Trophoblast cell (in vitro differentiated cells and primary cell): Measurements from ENCODE around the gene DENND10.
"Not testable (repeated sequence)": the region's sequence is repeated elsewhere in the genome, so short reads cannot be mapped to it uniquely, and the experiment has no call there.

Experiments
- DNase-seq, 2 donors: peaks; one replicate each; pipeline ENCODE4 v3.0.0-alpha.2; 2016
- H2AFZ ChIP-seq: 2 replicates; pipeline ENCODE4 v1.6.1; 2013; ENCODE audit warnings: low read length, moderate library complexity, mild to moderate bottlenecking; ENCODE audit not compliant: insufficient read depth, poor library complexity
- H2AK5ac ChIP-seq: 2 replicates; pipeline ENCODE4 v1.6.1; 2013; ENCODE audit warnings: mild to moderate bottlenecking, low read length
- H2BK120ac ChIP-seq: 2 replicates; pipeline ENCODE4 v1.6.1; 2013; ENCODE audit warnings: low read length, mild to moderate bottlenecking, moderate library complexity; ENCODE audit not compliant: insufficient read depth, poor library complexity
- H2BK12ac ChIP-seq: 2 replicates; pipeline ENCODE4 v1.6.1; 2013; ENCODE audit warnings: mild to moderate bottlenecking, low read length, moderate library complexity
- H2BK5ac ChIP-seq: 2 replicates; pipeline ENCODE4 v1.6.1; 2013; ENCODE audit warnings: low read length, low read depth, moderate library complexity, mild to moderate bottlenecking; ENCODE audit not compliant: poor library complexity
- H3K14ac ChIP-seq: 2 replicates; pipeline ENCODE4 v1.6.1; 2013; ENCODE audit warnings: mild to moderate bottlenecking, low read length
- H3K18ac ChIP-seq: 2 replicates; pipeline ENCODE4 v1.6.1; 2013; ENCODE audit warnings: mild to moderate bottlenecking, low read length
- H3K23ac ChIP-seq: 2 replicates; pipeline ENCODE4 v1.6.1; 2013; ENCODE audit warnings: low read length
- H3K27ac ChIP-seq: 2 replicates; pipeline ENCODE4 v1.5.1; 2013; ENCODE audit warnings: low read depth, mild to moderate bottlenecking, inconsistent platforms, low read length, moderate library complexity
- H3K27me3 ChIP-seq: 2 replicates; pipeline ENCODE4 v1.6.1; 2013; ENCODE audit warnings: inconsistent platforms, mild to moderate bottlenecking, low read length, moderate library complexity; ENCODE audit not compliant: insufficient read depth
- H3K36me3 ChIP-seq, 2 experiments: 1 replicate in 1 of 2; 2 replicates in 1 of 2; pipeline ENCODE4 v1.6.1; 2013; ENCODE audit warnings: low read length in 2 of 2, mild to moderate bottlenecking in 2 of 2, moderate library complexity in 1 of 2; ENCODE audit not compliant: insufficient read depth in 2 of 2, control insufficient read depth in 1 of 2
- H3K4ac ChIP-seq: 2 replicates; pipeline ENCODE4 v1.6.1; 2013; ENCODE audit warnings: low read depth, mild to moderate bottlenecking, low read length, moderate library complexity
- H3K4me1 ChIP-seq, 2 experiments: 1 replicate in 1 of 2; 2 replicates in 1 of 2; pipeline ENCODE4 v1.6.1; 2013; ENCODE audit warnings: low read length in 2 of 2, mild to moderate bottlenecking in 2 of 2, moderate library complexity in 1 of 2; ENCODE audit not compliant: insufficient read depth in 2 of 2, control insufficient read depth in 1 of 2
- H3K4me2 ChIP-seq: 2 replicates; pipeline ENCODE4 v1.6.1; 2013; ENCODE audit warnings: inconsistent platforms, mild to moderate bottlenecking, low read length, moderate library complexity
- H3K4me3 ChIP-seq: 2 replicates; pipeline ENCODE4 v1.5.1; 2013; ENCODE audit warnings: mild to moderate bottlenecking, low read depth, low read length, inconsistent platforms
- H3K79me1 ChIP-seq: one replicate; pipeline ENCODE4 v1.6.1; 2013; ENCODE audit warnings: low read length
- H3K79me2 ChIP-seq: 2 replicates; pipeline ENCODE4 v1.6.1; 2013; ENCODE audit warnings: low read length, mild to moderate bottlenecking; ENCODE audit not compliant: control insufficient read depth, insufficient read depth, poor library complexity
- H3K9ac ChIP-seq: 2 replicates; pipeline ENCODE4 v1.6.1; 2013; ENCODE audit warnings: mild to moderate bottlenecking, low read length
- H3K9me3 ChIP-seq: 2 replicates; pipeline ENCODE4 v1.6.1; 2013; ENCODE audit warnings: low read depth, mild to moderate bottlenecking, control low read depth, inconsistent platforms, low read length; ENCODE audit not compliant: insufficient read depth
- H4K12ac ChIP-seq: 2 replicates; pipeline ENCODE4 v1.6.1; 2013; ENCODE audit warnings: low read depth, mild to moderate bottlenecking, low read length, moderate library complexity
- H4K8ac ChIP-seq: 2 replicates; pipeline ENCODE4 v1.6.1; 2013; ENCODE audit warnings: low read depth, mild to moderate bottlenecking, low read length, moderate library complexity
- H4K91ac ChIP-seq: one replicate; pipeline ENCODE4 v1.6.1; 2013; ENCODE audit warnings: low read depth, mild to moderate bottlenecking, low read length, moderate library complexity
- WGBS: extraction: QIAGEN DNeasy Blood & Tissue Kit; methylation state at CpG from one replicate; pipeline ENCODE4 v1.1.7; 2013; ENCODE audit warnings: missing lambda C conversion rate; ENCODE audit not compliant: insufficient read length, insufficient coverage; ENCODE audit errors: extremely low coverage; 5-methylcytosine and 5-hydroxymethylcytosine counted together

DENND10 gene

GRCh38 chr10:119149729-119150128, 45.8 kb downstream of the DENND10 start:
- Histone ChIP-seq H3K4me2 (no peak overlapping the region), H3K14ac (no peak overlapping the region), H3K4me1 (no peaks in the 10 kb centered on the region), H3K9me3 (no peaks in the 10 kb centered on the region), H2AFZ (no peak overlapping the region), H3K79me1 (no peaks in the 10 kb centered on the region), H4K91ac (no peak overlapping the region), H4K12ac (no peak overlapping the region), H2BK120ac (no peak overlapping the region), H2BK5ac (no peak overlapping the region), H3K23ac (no peak overlapping the region), H3K79me2 (no peaks in the 10 kb centered on the region), H3K4me3 (no peak overlapping the region), H2AK5ac (no peak overlapping the region), H3K27me3 (no peaks in the 10 kb centered on the region), H3K27ac (no peak overlapping the region), H4K8ac (no peak overlapping the region), H3K18ac (no peak overlapping the region), H2BK12ac (no peak overlapping the region), H3K9ac (no peak overlapping the region), H3K4ac (no peak overlapping the region), H3K36me3 (peaks cover 6 to 17% of the 10 kb centered on the region in 2 experiments)
- WGBS = no CpG with 5 or more reads among the region's 13 CpGs
- DNase-seq = peak in 1 of 2 donors; percentile 65

DNA sequence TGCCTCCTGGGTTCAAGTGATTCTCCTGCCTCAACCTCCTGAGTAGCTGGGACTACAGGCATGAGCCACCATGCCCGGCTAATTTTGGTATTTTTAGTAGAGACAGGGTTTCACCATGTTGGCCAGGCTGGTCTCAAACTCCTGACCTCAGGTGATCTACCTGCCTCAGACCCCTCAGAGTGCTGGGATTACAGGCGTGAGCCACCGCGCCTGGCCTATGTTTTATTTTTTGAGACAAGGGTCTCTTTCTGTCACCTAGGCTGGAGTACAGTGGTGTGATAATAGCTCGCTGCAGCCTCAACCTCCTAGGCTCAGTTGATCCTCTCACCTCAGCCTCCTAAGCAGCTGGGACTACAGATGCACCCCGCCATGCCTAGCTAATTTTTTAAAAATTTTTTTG, 47.7 kb downstream of the DENND10 start:
- not testable (repeated sequence) for H3K4ac ChIP-seq, H3K18ac ChIP-seq, H2BK12ac ChIP-seq, H3K9ac ChIP-seq, H3K23ac ChIP-seq, H4K12ac ChIP-seq, H3K4me1 ChIP-seq, H4K91ac ChIP-seq, H3K14ac ChIP-seq, H2BK5ac ChIP-seq, H2BK120ac ChIP-seq, H4K8ac ChIP-seq, H3K27me3 ChIP-seq, H3K79me1 ChIP-seq, H3K9me3 ChIP-seq, DNase-seq, H3K4me2 ChIP-seq, H2AK5ac ChIP-seq, H2AFZ ChIP-seq, H3K27ac ChIP-seq, H3K79me2 ChIP-seq, H3K4me3 ChIP-seq
- peaks cover 8 to 25% of the 10 kb centered on the region in 2 experiments for H3K36me3 ChIP-seq
- WGBS = no CpG with 5 or more reads among the region's 6 CpGs

DNA sequence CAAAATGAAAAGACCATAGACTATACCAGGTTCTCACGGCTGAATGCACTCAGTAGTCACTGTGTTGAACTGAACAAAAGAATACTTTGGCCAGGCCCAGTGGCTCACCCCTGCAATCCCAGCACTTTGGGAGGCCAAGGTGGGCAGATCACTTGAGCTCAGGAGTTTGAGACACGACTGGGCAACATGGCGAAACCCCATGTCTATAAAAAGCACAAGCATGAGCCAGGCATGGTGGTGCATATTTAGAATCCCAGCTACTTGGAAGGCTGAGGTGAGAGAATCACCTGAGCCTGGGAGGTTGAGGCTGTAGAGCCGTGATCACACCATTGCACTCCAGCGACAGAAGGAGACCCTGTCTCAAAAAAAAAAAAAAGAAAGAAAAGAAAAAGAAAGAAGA, 49.1 kb downstream of the DENND10 start:
- Histone ChIP-seq H3K27ac (no peak overlapping the region), H4K91ac (no peak overlapping the region), H3K18ac (no peak overlapping the region), H3K36me3 (peaks cover 9 to 19% of the 10 kb centered on the region in 2 experiments), H2BK12ac (no peak overlapping the region), H3K4me2 (no peak overlapping the region), H3K79me2 (no peaks in the 10 kb centered on the region), H3K4ac (no peak overlapping the region), H2BK5ac (no peak overlapping the region), H4K8ac (no peak overlapping the region), H3K23ac (no peak overlapping the region), H3K9me3 (no peaks in the 10 kb centered on the region), H2BK120ac (no peak overlapping the region), H3K14ac (no peak overlapping the region), H3K4me3 (no peak overlapping the region), H2AFZ (no peak overlapping the region), H2AK5ac (no peak overlapping the region), H3K9ac (no peak overlapping the region), H3K27me3 (no peaks in the 10 kb centered on the region), H3K79me1 (no peaks in the 10 kb centered on the region), H3K4me1 (no peaks in the 10 kb centered on the region), H4K12ac (no peak overlapping the region)
- no peak for DNase-seq
- no CpG with 5 or more reads among the region's 5 CpGs for WGBS

DNA sequence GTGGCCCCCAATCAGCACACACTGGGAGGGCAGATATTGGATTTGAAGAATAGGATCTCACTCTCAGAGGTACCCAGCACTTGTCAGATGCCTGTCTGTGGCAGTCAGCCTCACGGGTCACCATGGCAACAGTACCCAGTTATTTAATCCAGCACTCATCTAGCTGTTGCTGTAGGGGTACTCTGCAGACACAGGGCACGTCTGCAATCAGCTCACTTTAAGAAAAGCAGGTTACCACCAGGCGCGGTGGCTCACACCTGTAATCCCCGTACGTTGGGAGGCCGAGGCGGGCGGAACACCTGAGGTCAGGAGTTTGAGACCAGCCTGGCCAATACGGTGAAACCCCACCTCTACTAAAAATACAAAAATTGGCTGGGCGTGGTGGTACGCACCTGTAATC, 49.7 kb downstream of the DENND10 start:
- Histone ChIP-seq H4K8ac (no peak overlapping the region), H3K79me2 (no peaks in the 10 kb centered on the region), H3K4me3 (no peak overlapping the region), H2BK120ac (no peak overlapping the region), H3K14ac (no peak overlapping the region), H2BK5ac (no peak overlapping the region), H3K9me3 (no peaks in the 10 kb centered on the region), H3K18ac (no peak overlapping the region), H3K79me1 (no peaks in the 10 kb centered on the region), H4K91ac (no peak overlapping the region), H3K27me3 (no peaks in the 10 kb centered on the region), H3K27ac (no peak overlapping the region), H3K4me1 (no peaks in the 10 kb centered on the region), H3K9ac (no peak overlapping the region), H2AFZ (no peak overlapping the region), H3K23ac (no peak overlapping the region), H3K4ac (no peak overlapping the region), H3K36me3 (peaks cover 9 to 17% of the 10 kb centered on the region in 2 experiments), H2AK5ac (no peak overlapping the region), H4K12ac (no peak overlapping the region), H3K4me2 (no peak overlapping the region), H2BK12ac (no peak overlapping the region)
- DNase-seq = no peak
- WGBS = no CpG with 5 or more reads among the region's 12 CpGs
